ENCODE measurements around the gene ETF1.

ETF1 gene

DNA sequence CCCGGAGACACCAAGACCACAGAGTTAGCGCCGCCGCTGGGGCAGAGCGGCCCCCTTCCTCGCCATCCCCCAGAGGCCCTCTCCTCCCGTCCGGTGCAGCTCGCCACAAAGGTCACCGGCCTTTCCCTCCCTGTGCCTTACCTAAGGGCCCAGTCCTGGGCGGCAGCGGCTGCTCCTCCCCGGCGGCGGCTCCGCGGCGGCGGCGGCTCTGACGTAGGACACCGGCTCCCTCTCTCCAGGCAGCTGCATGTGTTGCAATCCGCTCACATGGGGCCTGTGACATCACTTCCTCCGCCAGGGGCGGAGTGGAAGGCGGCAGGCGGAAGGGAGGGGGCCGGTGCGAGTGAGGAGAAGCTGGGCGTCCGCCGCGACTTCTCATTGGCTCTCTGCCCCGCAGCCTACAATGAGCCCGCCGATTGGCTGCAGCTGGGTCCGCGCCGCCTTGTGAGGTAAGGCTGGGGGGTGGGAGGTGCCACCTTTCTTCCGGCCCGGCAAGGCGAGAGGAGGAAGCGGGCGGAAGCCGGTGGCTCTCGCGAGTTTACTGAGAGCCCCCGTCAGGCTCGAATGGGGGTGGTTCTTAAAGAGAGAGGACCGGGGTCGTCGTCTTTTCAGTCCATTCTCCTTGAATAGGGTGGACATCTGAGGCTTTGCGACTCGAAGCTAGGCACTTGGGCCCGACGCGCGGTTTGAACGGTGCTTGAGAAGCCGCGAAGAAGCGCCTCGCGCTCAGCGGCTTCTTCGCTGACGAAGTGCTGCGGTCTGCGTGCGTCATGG lies at the start of gene ETF1:
Gene ETF1, minus strand, starts transcription at position 281 of the 774 bp plus-strand sequence. CDS start 318 bp downstream, outside the sequence.
- peak; percentile 99 for DNase-seq (ENCODE audit: low read depth)

DNA sequence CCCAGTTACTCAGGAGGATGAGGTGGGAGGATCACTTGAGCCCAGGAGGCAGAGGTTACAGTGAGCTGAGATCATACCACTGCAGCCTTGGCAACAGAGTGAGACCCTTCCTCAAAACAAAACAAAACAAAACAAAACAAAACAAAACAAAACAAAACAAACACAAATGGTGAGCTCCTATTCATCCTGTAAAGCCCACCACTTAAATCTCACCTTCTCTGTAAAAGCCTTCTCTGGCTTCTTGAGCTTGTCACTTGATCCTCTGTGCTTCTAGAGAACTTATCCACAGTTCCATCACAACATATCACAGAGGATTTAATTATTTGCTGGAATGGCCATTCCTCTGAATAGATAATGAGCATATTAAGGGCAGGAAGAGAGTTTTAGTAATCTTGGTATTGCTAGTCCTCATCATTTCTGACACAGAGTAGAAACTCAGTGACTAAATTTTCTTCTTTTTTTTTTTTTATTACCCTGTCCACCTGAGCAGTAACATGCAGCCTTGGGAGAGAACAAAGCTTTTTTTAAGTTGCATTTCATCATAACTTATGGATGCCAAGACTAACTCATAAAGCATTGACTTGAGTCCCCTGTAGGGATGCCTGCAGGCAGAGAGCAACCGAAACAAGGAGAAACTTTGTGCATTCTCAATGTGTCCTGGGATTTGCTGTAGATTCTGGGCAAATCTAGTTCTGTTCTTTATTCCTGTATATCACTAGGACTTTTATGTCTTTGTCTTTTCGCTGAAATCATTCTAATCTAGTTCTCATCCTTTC lies 45.2 kb upstream of the ETF1 start:
- DNase-seq (ENCODE audit: low read depth) = no peak

DNA sequence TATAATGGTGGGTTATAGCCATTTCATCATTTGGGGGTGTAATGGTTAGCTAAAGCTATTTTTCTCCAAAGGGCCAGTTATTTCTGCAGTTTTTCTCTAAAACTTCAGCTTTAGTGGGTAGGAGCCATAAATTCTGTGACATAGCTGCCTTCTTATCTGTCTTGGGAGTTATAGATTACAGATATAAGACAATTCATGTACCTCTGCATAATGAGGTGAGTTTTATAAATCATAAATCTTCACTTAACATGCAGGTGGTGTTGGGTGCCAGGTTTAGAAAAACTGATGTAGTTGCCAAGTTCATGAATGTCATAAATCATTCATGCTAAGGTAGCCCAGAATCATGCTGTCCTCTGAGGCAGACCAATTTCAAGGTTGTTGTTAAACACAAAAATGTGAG lies 42.1 kb upstream of the ETF1 start:
- no peak for DNase-seq (ENCODE audit: low read depth)

DNA sequence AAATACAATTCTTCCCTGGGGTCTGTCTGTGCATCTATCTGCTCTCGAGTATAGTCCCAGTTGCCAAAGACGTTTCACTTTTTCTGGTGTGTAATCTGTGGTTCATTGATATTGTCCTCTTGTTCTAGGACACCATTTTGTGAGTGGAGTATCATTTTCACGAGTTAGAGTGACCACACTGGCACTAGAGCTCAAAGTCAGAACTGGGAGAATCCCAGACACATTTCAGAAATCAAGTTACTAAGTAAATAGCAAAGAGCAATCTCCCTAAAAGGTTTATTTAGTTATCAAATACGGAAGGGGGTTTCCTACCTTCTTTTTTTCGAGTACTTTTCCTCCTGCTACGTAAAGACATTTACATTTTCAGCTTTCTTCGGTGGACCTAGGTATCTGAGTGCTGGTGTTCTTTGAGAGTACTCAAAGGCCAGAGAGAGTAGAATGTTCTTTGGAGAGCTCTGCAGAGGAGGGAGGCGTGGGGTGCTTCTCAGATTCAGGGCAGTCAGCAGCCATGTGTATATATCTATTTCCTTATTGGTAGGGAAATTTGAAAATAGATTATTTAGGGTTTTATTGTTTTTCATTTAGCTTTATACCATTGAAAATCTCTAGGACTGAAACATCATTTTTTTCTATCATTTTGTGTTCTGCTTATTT lies 41.1 kb upstream of the ETF1 start:
- DNase-seq (ENCODE audit: low read depth) = no peak

DNA sequence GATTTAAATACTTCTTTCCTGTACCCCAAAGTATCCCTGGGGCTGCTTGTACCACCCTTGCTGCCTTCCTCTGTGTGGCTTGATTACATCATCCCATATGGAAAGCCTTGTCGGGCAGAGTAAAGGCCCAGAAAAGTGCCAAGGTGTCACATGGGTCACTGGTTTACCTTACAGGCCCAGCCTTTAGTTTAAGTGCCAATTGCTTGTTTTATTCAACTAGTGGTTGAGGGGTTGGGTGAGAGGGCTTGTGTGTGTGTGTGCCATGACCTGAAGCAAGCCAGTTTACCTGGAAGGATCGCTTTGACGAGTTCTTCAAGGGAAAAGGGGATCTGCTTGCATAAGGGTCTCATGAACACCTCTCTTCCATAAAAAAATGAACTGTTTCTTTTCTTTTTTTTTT lies 39.9 kb upstream of the ETF1 start:
- DNase-seq (ENCODE audit: low read depth) = no peak

DNA sequence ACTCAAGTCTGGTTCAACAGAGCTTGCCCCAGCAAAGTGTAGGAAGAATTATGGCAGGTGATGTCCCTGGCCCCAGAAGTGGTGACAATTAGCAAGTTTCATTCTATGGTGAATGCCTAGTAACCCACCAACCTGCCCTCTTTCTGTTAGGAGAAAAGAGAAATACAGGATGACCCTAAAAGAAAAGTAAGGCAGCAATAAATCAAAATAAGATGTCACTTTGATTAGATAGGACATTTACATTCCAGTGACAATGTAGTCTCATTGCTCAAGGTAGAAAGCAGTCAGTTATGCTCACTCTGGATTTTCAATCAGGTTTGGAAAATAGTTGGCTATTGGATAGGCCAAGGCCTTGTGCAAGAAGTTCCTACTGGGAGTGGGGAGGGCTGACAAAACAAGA lies 37.7 kb upstream of the ETF1 start:
- DNase-seq (ENCODE audit: low read depth) = no peak

DNA sequence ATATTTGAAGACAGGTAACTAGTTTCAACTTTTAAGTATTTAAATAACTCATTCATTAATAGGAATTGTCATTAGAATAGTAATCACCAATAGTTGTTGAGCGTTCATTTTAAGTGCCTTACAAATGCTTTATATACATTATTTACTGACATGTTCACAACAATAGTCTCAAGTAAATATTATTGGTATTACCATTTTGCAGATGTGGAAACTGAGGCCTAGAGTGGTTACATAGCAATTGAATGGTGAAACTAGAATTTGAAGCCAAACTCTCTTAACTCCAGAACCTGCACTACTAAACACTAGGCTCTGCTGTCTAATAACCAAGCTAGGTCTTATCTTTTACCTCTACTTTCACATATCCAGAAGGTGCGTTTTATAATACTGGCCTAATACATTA lies 37.0 kb upstream of the ETF1 start:
- DNase-seq (ENCODE audit: low read depth) = no peak

GRCh38 chr5:138579517-138579863 lies 36.5 kb upstream of the ETF1 start:
- no peak for DNase-seq (ENCODE audit: low read depth)

- DNase-seq (ENCODE audit: low read depth) = no peak
Observed at GRCh38 chr5:138577452-138577851, 34.4 kb upstream of the ETF1 start.

GRCh38 chr5:138575194-138576015 lies 32.4 kb upstream of the ETF1 start, which contains the start of gene HSPA9:
Gene HSPA9 (minus strand): TSS chr5:138575401. CDS start chr5:138575318, 83 bp downstream.
- DNase-seq (ENCODE audit: low read depth) = peak; percentile 100

GRCh38 chr5:138574744-138575193 lies 31.7 kb upstream of the ETF1 start:
- no peak for DNase-seq (ENCODE audit: low read depth)

GRCh38 chr5:138573949-138574670 lies 31.1 kb upstream of the ETF1 start:
- DNase-seq (ENCODE audit: low read depth) = no peak

GRCh38 chr5:138573223-138573622 lies 30.2 kb upstream of the ETF1 start:
- DNase-seq (ENCODE audit: low read depth) = no peak

DNA sequence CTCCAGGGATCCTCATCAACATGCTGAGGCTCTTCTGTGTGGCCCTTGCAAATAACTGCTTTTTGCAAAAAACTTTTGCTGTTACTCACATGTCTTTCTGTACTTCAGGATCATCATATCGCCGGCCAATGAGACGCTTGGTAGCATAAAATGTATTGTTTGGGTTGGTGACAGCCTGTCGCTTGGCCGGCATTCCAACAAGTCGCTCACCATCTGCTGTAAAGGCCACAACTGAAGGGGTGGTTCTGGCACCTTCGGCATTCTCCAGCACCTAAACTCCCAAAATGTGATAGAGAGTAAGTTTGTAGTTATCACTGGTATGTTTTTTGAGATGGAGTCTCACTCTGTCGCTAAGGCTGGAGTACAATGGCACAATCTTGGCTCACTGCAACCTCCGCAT lies 27.8 kb upstream of the ETF1 start:
- no peak for DNase-seq (ENCODE audit: low read depth)

- no peak for DNase-seq (ENCODE audit: low read depth)
Observed at GRCh38 chr5:138569782-138570181, 26.7 kb upstream of the ETF1 start.

DNA sequence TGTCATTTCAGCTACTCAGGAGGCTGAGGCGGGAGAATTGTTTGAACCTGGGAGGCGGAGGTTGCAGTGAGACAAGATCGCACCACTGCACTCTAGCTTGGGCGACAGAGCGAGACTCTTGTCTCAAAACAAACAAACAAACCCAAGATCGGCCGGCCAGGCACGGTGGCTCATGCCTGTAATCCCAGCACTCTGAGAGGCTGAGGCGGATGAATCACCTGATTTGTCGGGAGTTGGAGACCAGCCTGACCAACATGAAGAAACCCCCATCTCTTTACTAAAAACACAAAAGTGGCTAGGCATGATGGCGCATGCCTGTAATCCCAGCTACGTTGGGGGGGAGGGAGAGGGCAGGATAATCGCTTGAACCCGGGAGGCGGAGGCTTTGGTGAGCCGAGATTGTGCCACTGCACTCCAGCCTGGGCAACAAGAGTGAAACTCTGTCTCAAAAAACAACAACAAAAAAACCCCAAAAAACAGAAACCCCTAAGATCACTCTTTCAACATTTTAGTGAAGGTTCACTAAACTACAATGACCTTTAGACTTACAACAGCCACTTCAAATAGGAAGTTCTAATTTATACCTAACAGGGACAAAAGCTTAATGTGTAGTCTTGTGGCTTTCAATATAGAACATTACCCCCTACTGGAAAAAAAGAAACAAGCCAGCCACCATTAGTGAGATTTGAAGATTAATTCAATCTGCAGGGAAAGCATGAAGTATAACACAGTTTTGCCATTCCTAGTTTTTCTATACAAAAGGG lies 25.2 kb upstream of the ETF1 start:
- no peak for DNase-seq (ENCODE audit: low read depth)

- no peak for DNase-seq (ENCODE audit: low read depth)
Observed at GRCh38 chr5:138566792-138567191, 23.8 kb upstream of the ETF1 start.

GRCh38 chr5:138565100-138565821 lies 22.2 kb upstream of the ETF1 start:
- no peak for DNase-seq (ENCODE audit: low read depth)

DNA sequence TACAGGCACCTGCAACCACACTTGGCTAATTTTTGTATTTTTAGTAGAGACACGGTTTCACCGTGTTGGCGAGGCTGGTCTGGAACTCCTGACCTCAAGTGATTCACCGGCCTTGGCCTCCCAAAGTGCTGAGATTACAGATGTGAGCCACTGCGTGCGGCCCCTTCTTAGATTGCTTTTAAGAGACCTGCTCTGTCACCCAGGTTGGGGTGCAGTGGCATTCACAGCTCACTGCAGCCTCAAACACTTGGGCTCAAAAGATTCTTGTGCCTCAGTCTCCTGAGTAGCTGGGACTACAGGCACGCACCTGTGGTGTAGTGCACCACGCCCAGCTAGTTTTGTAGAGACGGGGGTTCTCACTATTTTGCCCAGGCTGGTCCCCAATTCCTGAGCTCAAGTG lies 21.2 kb upstream of the ETF1 start:
- no peak for DNase-seq (ENCODE audit: low read depth)
